Renal cortex interstitium (tissue), 11 donors: Measurements from ENCODE around the gene CTNNA2. TPM values are rescaled to one million over a fixed set of nuclear protein-coding genes. Genes with fewer than 3 reads are reported as not detected.
A peak's percentile ranks its signal among the peaks of the same experiment; 100 is the strongest.

Experiments used
- DNase-seq, 11 donors: peaks; one replicate each; pipeline ENCODE4 v3.0.0-alpha.2; 2013; ENCODE audit warnings: low read depth in 9 of 11, low spot score in 4 of 11; ENCODE audit errors: extremely low read depth in 1 of 11
- polyA plus RNA-seq, 3 donors: library from polyadenylated mRNA; unstranded; fragments of 120-200 nt; gene quantifications; one replicate each; pipeline ENCODE4 v1.2.1, GENCODE V29; 2013; ENCODE audit not compliant: insufficient read length in 3 of 3

Gene CTNNA2
- polyA plus RNA-seq, 3 donors: 4.3 to 6.0 (median 4.7) TPM

DNA sequence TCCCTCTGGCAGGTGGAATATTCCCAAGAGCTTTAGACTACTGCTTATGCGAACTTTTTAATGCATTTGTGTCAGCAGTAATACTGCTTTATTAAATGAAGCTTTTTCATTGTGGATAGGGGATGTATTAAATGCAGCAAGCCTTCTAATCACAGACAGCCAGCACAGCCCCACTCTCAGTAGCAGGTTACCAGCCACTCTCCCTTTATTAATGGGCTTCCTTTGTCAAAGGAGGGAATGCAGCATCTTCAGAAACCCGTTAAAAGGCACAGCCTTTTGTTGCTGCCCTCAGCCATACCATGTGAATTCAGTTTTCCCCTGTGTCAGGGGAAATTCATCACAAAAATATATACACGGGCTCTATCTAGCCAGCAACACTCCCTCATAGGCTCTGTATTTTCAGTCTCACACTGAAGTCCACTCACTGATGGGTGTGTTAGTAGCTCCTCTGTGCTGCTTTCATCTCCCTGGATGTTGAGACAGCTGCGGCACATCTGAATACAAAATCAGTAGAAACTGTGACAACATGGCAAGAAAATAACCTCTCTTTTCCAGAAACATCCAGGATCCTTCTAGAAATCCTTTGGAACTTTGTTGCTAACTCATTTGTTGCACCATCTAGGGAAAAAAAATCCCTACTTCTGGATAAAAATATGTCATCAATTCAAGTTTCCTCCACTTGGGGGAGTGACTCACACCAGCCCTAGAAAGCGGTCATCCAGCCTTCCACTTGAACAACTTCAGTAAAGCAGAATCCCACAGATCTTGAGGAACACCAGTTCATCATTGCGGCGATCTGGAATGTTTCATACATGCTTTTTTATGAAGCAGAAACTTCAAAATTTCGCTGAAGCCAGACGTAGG, 743.3 kb downstream of the CTNNA2 start:
- DNase-seq: peak in 2 of 11 donors; percentile 7 to 8

DNA sequence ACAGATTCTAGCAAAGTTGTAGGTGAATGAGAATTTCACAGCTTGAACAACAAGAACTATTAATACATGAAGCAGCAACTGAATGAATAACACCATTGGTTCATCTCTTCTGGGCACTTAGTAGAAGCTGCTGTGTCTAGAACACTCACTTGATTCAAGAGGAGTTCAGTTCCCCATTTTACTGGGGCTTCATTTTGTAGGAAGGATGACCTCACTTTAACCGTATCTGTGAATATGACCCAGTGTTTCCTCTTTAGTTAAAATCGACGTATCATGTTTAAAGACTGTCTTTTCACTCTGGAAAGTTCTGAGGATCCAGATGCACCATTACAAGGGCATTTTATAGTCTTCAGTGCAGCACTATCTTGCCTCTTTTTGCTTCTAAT, 743.9 kb downstream of the CTNNA2 start:
- no peak for DNase-seq

DNA sequence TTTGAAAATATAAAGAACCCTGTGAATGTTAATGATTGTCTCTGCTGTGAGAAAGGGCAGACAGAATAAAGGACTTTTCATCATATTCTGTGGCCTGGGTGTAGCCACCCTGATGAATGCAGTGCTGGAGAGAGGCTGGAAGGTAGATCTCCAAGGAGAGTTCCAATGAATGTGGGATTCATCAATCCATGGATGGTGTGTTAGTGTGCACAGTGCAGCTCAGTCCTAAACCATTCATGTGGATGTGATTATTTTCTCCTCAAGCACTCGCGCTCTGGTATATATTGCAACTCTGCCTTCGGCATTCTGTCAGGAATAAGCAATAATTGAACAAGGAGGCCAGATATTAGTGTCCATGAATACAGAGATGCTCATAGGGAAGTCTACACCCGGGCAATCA, 744.6 kb downstream of the CTNNA2 start:
- DNase-seq: no peak

DNA sequence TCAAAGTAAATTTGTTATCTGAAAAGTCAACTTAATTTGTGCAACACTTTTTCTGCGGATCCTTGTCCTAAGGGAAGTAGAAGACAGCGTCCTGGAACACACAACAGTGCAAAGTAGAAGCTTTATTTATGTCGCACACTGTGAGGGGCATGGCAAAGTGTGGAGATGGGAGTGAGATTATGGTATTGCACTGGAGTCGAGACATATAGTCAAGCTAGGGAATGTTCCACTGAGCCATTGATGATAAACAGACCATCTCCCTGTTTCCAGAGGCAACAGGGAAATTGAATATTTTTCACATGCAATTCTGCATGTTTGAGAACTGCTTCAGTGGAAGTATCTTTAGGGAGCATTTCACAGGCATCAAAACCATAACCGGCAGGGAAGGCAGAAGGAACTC, 745.5 kb downstream of the CTNNA2 start:
- DNase-seq: no peak

DNA sequence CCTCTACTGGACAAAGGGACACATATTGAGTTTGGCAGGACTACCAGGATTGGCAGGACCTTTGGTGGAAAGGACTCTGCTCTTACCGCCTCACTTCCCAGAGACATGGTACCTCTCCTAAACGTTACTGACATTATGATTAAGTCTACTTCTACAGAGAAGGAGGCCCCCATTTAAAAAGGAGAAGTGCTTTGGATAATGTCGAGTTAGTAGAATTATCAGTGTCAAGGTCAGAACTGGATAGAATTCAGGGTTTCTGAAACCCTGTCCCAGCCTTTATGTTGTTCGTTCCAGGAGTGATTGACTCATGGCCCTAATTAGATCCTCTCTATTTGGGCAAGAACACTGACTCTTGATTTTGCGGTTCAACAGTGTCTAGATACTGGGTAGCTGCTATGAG, 745.9 kb downstream of the CTNNA2 start:
- no peak for DNase-seq

DNA sequence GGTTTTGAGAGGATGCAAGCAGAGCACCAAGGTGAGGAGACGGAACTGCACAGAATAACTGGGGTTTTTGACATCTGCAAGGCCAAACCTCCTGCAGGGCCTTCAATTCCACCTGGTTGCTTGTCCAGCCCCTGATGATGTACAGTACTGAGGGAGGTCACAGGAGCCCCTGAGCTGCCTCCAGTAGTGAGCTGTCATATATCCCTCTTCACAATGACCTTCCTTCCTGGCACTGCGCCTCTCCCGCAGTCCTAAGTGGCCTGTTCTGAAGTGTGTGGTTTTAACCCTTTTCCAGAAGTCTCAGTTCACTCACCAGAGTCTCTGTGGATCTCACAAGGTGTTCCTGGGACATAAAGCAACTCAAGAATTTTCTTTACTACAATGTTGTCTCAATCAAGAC, 746.4 kb downstream of the CTNNA2 start:
- DNase-seq: no peak

DNA sequence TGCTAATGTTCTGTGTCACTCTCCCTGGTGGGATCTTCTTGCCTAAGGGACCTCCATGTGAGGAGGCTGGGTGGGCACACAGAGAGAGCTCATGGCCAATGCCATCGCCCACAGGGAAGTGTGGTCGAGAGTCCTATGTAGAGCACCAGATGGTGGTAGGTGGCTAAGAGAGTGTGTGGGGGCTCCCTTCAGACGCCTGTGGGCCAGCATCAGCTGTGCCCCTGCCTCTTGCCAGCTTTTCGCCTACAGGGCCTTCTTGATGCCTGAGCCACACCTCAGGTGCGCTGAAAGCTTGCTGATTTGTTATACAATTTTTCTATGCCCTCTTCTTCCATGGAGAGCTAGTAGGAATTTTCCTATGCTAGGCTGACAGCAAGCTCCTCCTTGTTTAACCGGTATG, 753.4 kb downstream of the CTNNA2 start:
- no peak for DNase-seq

DNA sequence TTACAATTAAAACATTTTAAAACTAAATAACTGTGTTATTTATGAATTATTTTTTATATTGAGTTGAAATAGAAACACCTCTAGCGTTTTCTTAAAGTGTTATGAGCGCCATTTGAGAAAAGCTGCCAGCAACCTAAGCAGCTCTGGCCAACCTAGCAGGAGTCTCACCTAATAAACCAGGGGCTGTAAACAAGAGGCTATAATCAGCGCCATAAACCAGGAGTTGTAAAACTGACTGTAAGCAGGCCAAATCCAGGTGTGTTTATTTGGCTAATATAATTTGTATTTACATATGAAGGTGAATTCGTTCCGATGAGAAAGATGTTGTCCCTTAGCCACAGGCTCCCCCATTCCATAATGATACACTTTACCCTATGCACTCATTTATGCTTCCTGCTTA, 757.0 kb downstream of the CTNNA2 start:
- no peak for DNase-seq

DNA sequence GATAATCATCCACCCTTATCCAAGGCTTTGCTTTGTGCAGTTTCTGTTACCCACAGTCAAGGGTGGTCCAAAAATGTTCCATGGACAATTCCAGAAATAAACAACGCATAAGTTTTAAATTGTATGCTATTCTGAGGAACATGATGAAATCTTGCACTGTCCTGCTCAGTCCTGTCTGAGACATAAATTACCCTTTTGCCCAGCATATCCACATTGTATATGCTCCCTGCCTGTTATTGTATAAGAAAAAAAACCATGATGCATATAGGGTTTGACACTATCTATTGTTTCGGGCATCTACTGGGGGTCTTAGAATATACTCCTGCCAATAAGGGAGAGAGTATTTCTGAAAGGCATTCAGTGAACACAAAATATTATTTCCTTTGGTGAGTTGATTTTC, 767.7 kb downstream of the CTNNA2 start:
- DNase-seq: no peak

DNA sequence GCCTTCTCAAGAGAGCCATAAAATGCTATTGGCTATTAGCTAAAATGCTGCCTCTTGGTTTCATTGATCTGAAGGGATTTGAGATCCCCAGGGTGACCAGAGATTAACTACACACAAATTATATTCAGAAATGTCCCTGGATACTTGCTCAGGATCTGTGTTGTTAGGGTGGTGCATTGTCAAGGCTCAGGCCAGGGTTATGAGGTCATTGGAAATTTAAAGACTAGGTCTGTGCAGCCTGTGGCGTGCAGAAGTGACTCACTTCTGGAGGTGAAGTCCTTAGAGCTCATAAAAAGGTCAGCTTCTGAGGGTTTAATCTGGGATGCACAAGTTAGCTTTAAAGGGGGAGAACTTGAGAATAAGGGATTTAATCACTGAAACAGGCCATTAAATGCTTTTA, 768.2 kb downstream of the CTNNA2 start:
- DNase-seq: no peak

DNA sequence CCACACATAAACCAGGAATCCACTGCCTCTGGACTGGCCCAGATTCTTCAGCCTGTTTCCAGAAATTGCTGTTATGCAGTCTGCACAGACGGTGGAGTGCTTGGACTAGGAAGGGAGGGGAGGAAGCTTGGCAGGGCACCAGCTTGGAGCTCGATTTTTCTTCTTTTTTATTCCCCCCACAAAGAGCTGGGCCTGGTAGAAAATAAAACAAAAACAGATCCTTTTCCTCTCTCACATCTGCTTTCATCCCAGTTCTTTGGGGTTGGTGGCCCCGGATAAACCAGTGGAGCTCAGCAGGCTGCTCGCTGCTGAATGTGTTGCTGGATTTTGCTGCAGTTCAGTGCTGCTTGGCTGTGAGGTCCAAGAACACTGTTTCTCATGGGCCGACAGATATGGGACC, 775.7 kb downstream of the CTNNA2 start:
- peak in 3 of 11 donors; percentile 24 to 38 (median 33) for DNase-seq

DNA sequence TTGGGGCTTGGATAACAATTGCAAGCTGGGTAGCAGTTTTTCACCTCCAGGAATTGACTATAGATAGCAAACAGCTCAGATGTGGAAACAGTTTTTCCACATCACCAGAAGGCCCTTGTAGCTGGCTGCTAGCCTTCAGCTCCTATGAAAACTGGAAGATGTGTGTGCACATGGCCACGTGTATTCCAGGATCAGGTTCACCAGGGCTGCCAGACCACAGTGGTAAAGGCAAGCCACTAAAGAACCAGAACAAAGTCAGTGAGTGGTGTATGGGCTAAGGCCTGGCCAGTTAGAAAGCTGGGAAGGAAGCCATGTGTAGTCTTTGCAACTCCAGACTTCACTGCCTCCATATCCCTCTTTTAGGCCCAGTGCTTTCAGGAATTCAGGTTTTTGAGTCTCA, 778.8 kb downstream of the CTNNA2 start:
- DNase-seq: no peak

DNA sequence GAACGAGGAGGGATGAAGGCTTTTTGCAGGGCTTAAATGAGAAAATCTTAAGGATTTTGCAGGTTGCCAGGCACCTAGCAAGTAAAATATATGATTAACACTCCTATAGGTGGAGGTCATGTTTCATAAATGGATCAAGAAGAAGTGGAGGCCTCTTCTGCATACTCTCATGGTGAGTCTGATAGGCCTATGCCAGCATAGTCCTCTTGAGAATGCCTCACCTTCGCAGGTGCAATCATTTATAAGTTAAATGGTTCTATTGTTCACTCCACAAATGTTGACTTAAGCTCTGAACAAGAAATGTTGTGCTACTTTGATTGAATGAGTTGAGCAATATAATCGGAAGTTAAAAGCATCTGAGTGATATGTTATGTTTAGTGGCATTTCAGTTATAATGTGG, 779.6 kb downstream of the CTNNA2 start:
- DNase-seq: no peak

DNA sequence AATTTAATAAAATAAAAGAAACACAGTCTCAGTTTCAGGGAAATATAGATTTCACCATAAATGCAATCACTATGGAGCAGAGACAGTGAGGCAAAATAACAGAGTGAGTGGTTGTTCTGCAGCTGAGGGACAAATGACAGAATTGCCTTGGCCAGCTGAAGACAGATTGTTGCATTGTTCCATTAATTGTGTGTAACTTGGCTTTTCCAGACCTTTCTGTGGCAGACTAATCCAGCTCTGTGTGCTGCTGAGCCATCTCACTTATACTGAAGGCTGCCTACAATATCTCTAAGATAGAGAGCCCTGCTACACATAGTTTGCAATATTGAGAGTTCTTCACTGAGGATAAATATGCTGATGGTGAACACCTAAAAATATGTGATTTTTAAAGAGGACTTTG, 780.2 kb downstream of the CTNNA2 start:
- no peak for DNase-seq

DNA sequence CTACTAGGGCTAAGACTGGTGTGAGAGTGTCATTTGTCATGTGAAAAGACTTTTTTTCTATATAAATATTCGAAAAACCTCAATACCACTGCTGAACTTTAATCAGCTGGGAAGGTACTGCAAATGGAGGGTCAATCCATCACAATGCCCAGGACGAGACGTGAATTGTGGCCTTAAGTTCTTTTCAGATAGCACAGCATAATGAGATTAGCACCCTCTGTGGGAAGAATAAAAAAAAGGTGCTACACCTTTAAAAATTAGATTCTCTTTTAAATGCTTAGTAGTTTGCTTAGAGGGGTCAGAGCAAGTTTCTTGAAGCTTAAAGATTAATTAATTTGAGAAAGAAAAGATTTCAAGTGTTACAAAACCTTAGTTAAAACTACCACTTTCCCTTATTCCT, 786.1 kb downstream of the CTNNA2 start:
- DNase-seq: no peak

DNA sequence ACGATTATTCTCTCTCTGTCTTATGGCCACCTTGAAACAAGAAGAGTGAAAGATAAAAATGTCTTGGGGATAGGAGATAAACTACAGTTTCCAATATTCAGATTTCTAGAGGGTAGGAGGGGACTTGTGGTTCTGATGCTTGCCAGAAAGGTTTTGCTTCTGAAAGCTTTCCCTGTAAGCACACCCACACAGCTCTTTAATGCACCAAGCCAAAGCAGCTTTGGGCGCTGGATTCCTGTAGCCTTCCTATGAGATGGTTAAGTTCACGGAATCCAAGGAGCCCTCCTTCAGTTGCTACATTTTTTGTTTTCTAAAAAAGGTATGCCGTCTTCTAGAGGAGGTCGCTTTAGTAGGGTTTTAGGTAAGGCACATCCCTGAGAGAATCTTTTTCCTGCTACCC, 786.8 kb downstream of the CTNNA2 start:
- no peak for DNase-seq

DNA sequence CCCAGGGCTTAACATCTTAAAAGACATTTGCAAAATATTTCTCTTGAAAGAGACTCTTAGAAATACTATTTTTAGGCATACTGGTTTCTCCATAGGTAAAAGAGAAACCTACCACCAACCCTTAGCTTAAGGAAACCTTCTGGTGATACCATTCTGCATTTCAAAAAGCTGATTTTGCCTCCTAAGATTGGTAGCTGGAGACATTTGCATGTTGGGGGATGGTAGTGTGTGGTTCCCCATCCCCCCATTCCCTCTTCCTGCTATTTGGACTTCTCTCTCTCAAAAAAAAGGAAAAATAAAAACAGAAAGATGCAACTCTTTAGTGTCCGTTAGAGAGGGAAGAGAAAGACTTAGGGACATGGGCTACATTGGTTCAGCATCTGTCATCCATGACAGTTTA, 787.5 kb downstream of the CTNNA2 start:
- DNase-seq: no peak

DNA sequence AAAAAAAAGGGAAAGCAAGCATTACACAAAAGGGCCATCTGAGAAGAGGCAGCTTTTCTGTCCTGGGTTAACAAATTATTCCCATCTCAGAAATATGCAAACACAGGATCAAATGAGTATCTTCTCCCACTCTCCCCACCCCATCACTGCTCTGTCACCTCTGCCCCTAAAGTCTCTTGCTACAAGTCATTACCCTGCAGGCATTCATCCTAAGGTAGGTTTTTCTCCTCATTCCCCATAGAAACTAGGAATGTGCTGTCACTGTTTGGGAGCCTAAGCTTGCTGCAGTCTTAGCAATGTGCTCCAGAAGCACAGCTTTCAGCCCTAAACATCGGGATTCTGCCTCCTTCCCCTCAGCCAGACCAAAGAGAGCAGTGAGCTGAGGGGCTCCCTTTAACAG, 788.1 kb downstream of the CTNNA2 start:
- no peak for DNase-seq

DNA sequence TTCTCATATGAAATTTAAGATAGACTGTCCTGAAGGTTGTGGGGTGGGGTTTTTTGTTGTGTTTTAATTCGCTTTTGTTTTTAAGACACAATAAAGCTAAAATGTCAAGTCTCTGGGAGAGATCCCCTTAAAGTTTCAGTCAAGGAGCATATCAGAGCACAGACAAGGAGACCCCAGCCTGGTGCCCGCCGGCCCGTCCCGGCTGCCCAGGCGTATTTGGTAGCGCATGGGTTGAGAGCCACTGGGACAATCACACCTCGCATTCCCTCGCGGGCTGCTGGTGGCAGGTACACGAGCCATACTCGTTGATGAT, 789.1 kb downstream of the CTNNA2 start:
- no peak for DNase-seq

DNA sequence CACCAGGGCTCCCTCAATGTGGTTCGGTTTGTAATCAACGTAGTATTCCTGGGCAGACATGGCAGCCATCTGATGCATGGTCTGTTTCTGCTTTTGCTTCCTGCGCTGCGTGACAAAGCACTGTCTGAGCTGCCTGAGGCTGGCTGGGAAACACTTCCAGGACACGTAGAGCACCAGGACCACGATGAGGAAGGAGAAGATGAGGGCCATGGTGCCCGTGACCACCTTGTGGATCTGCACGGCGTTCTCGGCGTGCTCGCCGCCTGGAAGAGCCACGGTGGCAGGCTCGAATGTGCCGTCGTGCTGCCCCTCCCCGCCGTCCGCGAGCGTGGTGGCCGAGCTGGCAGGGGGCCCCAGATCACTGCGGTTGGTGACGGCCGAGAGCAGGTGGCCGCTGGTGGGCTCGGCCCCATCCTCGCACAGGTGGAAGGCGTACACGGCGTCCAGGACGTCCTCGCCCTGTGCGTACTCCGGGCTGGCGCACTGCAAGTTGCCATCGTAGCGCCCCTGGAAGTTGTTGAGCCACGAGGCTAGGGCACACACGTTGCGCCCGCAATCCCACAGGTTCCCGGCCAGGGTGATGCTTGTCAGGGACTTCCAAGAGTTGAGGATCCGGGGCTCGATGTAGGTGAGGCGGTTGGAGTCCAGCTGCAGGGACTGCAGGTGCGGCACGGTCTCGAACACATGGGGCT, 789.6 kb downstream of the CTNNA2 start:
- no peak for DNase-seq
